KMS-11 (cell line): ENCODE data around the gene ALKBH3.

Source experiments
- H2AFZ ChIP-seq: fragments of 200-600 bp; sonication (generic); 2 replicates; pipeline ENCODE4 v1.6.1; 2016; ENCODE audit warnings: antibody characterized with exemption, mixed run types, low read depth
- H3K27ac ChIP-seq: fragments of 200-600 bp; sonication (generic); 2 replicates; pipeline ENCODE4 v1.6.1; 2016; ENCODE audit warnings: mild to moderate bottlenecking, mixed run types
- H3K27me3 ChIP-seq: fragments of 200-600 bp; sonication (generic); 2 replicates; pipeline ENCODE4 v1.6.1; 2017; ENCODE audit warnings: mild to moderate bottlenecking, low read depth, mixed run types, moderate library complexity; ENCODE audit not compliant: insufficient read depth
- H3K36me3 ChIP-seq: fragments of 200-600 bp; sonication (generic); 2 replicates; pipeline ENCODE4 v1.6.1; 2017; ENCODE audit warnings: mild to moderate bottlenecking, mixed run types; ENCODE audit not compliant: insufficient read depth
- H3K4me1 ChIP-seq: fragments of 200-600 bp; sonication (generic); 2 replicates; pipeline ENCODE4 v1.6.1; 2016; ENCODE audit warnings: mild to moderate bottlenecking, low read depth, mixed run types; ENCODE audit not compliant: poor library complexity, severe bottlenecking
- H3K4me2 ChIP-seq: fragments of 200-600 bp; sonication (generic); 2 replicates; pipeline ENCODE4 v1.7.0; 2016; ENCODE audit warnings: mild to moderate bottlenecking, mixed run types
- H3K4me3 ChIP-seq: fragments of 200-600 bp; sonication (generic); IDR thresholded peaks from 2 replicates; pipeline ENCODE4 v1.6.1; 2017; ENCODE audit warnings: low read depth, low read length, mixed read lengths; ENCODE audit not compliant: insufficient read depth
- H3K79me2 ChIP-seq: fragments of 200-600 bp; sonication (generic); 2 replicates; pipeline ENCODE4 v1.6.1; 2016; ENCODE audit warnings: low read depth, mixed run types; ENCODE audit not compliant: insufficient read depth
- H3K9ac ChIP-seq: fragments of 200-600 bp; sonication (generic); 2 replicates; pipeline ENCODE4 v1.6.1; 2016; ENCODE audit warnings: mild to moderate bottlenecking, mixed run types
- H4K20me1 ChIP-seq: fragments of 200-600 bp; sonication (generic); 2 replicates; pipeline ENCODE4 v1.6.1; 2016; ENCODE audit warnings: mild to moderate bottlenecking, mixed run types; ENCODE audit not compliant: insufficient read depth
- TF ChIP-seq, protein P1 (sequence below): fragments of 200-600 bp; sonication (generic); conservative IDR thresholded peaks from 2 replicates; pipeline ENCODE4 v1.6.1; 2017; ENCODE audit warnings: low read depth, mild to moderate bottlenecking, antibody characterized with exemption, low read length, moderate library complexity, mixed read lengths

The ALKBH3 gene

DNA sequence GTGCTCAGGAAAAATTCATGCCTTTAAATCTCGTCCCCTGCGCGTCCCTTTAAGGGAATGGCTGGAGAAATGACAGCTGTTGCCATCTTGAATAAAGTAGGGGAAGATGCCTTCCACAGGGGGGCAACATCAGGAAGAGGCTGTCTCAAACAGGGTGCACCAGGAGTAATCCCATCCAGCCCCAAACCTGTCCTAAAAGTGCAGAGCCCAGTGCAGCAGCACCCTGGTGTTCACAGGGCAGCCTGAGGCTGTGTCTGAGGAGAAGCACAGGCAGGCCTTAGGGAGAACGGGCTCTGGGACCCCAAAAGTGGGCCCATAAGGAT is 51.0 kb downstream of the ALKBH3 start:
- no peaks in the 10 kb centered on the region for H4K20me1 ChIP-seq
- no peaks in the 10 kb centered on the region for H3K36me3 ChIP-seq
- TF ChIP-seq, protein P1, sequence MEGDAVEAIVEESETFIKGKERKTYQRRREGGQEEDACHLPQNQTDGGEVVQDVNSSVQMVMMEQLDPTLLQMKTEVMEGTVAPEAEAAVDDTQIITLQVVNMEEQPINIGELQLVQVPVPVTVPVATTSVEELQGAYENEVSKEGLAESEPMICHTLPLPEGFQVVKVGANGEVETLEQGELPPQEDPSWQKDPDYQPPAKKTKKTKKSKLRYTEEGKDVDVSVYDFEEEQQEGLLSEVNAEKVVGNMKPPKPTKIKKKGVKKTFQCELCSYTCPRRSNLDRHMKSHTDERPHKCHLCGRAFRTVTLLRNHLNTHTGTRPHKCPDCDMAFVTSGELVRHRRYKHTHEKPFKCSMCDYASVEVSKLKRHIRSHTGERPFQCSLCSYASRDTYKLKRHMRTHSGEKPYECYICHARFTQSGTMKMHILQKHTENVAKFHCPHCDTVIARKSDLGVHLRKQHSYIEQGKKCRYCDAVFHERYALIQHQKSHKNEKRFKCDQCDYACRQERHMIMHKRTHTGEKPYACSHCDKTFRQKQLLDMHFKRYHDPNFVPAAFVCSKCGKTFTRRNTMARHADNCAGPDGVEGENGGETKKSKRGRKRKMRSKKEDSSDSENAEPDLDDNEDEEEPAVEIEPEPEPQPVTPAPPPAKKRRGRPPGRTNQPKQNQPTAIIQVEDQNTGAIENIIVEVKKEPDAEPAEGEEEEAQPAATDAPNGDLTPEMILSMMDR: no peak
- H2AFZ ChIP-seq: no peak overlapping the region
- no peaks in the 10 kb centered on the region for H3K79me2 ChIP-seq
- peak overlapping the region; percentile 18; the same call in 1 of the 2 replicates for H3K27ac ChIP-seq
- no peak overlapping the region for H3K4me3 ChIP-seq
- H3K9ac ChIP-seq: no peak overlapping the region
- H3K4me2 ChIP-seq: peak overlapping the region; percentile 25; the same call in 1 of the 2 replicates
- no peaks in the 10 kb centered on the region for H3K27me3 ChIP-seq
- peaks cover 42% of the 10 kb centered on the region for H3K4me1 ChIP-seq

DNA sequence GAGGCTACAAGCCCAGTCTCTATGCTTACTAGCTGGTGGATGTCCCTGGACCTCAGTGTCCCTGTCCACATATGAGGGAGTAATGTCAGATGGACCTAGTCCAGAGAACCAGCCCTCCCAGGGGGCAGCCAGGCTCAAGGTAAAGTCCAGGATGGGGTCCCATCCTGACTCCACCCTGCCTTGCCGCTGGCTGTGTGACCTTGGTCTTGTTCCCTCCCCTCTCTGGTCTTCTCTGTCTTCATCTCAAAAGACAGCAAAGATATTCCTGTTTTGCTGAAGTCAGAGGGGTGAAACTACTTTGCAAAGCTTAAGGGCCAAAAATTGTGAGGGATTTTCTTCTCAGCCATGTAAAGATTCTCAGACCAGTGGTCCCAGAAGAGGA is 52.6 kb downstream of the ALKBH3 start:
- H3K9ac ChIP-seq: no peak overlapping the region
- H3K79me2 ChIP-seq: no peaks in the 10 kb centered on the region
- peaks cover 42% of the 10 kb centered on the region for H3K4me1 ChIP-seq
- H3K27me3 ChIP-seq: no peaks in the 10 kb centered on the region
- H3K4me2 ChIP-seq: no peak overlapping the region
- H3K27ac ChIP-seq: no peak overlapping the region; the same call in 1 of the 2 replicates
- no peaks in the 10 kb centered on the region for H4K20me1 ChIP-seq
- no peak overlapping the region for H2AFZ ChIP-seq
- no peak overlapping the region for H3K4me3 ChIP-seq
- H3K36me3 ChIP-seq: no peaks in the 10 kb centered on the region
- TF ChIP-seq, protein P1: no peak

GRCh38 chr11:43933608-43934551 is 53.2 kb downstream of the ALKBH3 start:
- no peak overlapping the region for H3K27ac ChIP-seq
- H2AFZ ChIP-seq: no peak overlapping the region
- TF ChIP-seq, protein P1: no peak
- no peak overlapping the region for H3K4me3 ChIP-seq
- H4K20me1 ChIP-seq: no peaks in the 10 kb centered on the region
- H3K4me2 ChIP-seq: no peak overlapping the region
- H3K9ac ChIP-seq: no peak overlapping the region
- no peaks in the 10 kb centered on the region for H3K36me3 ChIP-seq
- peaks cover 42% of the 10 kb centered on the region for H3K4me1 ChIP-seq
- no peaks in the 10 kb centered on the region for H3K27me3 ChIP-seq
- no peaks in the 10 kb centered on the region for H3K79me2 ChIP-seq

DNA sequence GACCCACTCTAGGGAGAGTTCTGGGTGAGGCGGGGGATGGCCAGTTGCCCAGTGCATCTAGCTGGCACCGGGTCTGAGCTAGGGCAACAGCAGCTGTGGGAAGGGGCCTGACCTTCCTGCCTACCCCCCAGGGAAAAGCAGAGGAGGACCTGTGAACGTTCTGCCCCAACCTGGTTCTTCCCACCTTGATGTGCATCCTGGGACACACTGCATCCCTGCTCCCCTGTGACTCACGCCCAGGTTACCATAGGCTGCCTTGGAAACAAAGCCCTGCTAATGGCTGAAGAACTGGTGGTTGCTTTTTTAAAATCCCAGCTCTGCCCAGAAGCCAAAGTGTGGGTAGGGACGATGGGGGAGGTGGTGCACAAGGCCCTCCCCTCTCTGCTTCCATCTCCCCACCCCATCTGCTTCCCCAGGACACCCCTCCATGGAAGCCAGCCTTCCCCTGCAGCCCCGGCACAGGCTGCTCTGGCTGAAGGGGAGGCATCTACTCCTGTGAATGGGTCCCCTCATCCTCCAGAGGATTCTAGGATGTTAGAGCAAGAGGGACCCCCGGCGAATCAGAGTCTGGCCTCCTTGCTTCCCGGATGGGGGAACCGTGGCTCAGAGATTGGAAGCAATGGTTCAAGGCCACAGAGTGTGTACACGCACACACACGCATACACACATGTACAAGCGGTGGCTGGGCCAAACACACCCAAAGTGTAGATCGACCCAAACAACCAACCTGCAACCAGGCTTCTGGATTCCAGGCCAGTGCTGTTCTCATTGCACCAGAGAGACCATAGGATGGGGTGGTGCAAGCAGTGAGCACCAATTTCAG is 54.2 kb downstream of the ALKBH3 start:
- TF ChIP-seq, protein P1: no peak
- no peak overlapping the region for H3K4me2 ChIP-seq
- no peaks in the 10 kb centered on the region for H4K20me1 ChIP-seq
- H3K27me3 ChIP-seq: no peaks in the 10 kb centered on the region
- no peaks in the 10 kb centered on the region for H3K79me2 ChIP-seq
- no peak overlapping the region for H2AFZ ChIP-seq
- peaks cover 46% of the 10 kb centered on the region for H3K4me1 ChIP-seq
- H3K4me3 ChIP-seq: no peak overlapping the region
- no peaks in the 10 kb centered on the region for H3K36me3 ChIP-seq
- H3K9ac ChIP-seq: no peak overlapping the region
- no peak overlapping the region for H3K27ac ChIP-seq
